H1 (cell line): ENCODE results near the gene ZNF609. TPM values are rescaled to one million over a fixed set of nuclear protein-coding genes. Genes with fewer than 3 reads are reported as not detected.
A peak's percentile ranks its signal among the peaks of the same experiment; 100 is the strongest.

ENCODE experiments used
- CTCF ChIA-PET: fragments of 300-600 bp; sonication (Branson Sonifier 250); formaldehyde crosslinking; loops from one replicate; lab custom pipeline; 2021; ENCODE audit not compliant: partially characterized antibody; lab: Charles Lee
- POLR2A ChIA-PET: fragments of 300-600 bp; sonication (Branson Sonifier 250); formaldehyde crosslinking; loops from one replicate; lab custom pipeline; 2021; ENCODE audit warnings: inconsistent platforms; ENCODE audit not compliant: partially characterized antibody; lab: Charles Lee
- DNase-seq, 2 experiments: peaks; one replicate each; pipeline versions ENCODE4 v3.0.0 to v3.0.0-alpha.2; 2010 to 2022; ENCODE audit warnings: low spot score in 2 of 2, low read depth in 1 of 2, mixed read lengths in 1 of 2
- FAIRE-seq: peaks from 2 replicates; lab custom pipeline; 2011; peaks lifted over from hg19 to GRCh38; lab: Jason Lieb, UNC
- H2AFZ ChIP-seq: 2 replicates; pipeline ENCODE4 v1.8.1; 2012; ENCODE audit warnings: low read length, inconsistent platforms
- H2AK5ac ChIP-seq: 2 replicates; pipeline ENCODE4 v1.6.1; 2013; ENCODE audit warnings: low read depth, low read length
- H2BK120ac ChIP-seq: replicated peaks from 2 replicates; pipeline ENCODE3; 2013; ENCODE audit warnings: low read depth, low read length, inconsistent platforms
- H2BK12ac ChIP-seq: 2 replicates; pipeline ENCODE4 v1.6.1; 2013; ENCODE audit warnings: low read depth, low read length
- H2BK15ac ChIP-seq: 2 replicates; pipeline ENCODE4 v1.6.1; 2013; ENCODE audit warnings: low read length
- H2BK20ac ChIP-seq: 2 replicates; pipeline ENCODE4 v1.6.1; 2013; ENCODE audit warnings: low read length
- H2BK5ac ChIP-seq: 2 replicates; pipeline ENCODE4 v1.6.1; 2013; ENCODE audit warnings: low read depth, low read length
- H3K14ac ChIP-seq: 2 replicates; pipeline ENCODE4 v1.6.1; 2013; ENCODE audit warnings: inconsistent platforms; ENCODE audit not compliant: insufficient read length
- H3K18ac ChIP-seq: 2 replicates; pipeline ENCODE4 v1.6.1; 2013; ENCODE audit warnings: low read length; ENCODE audit errors: extremely low read depth
- H3K23ac ChIP-seq: 2 replicates; pipeline ENCODE4 v1.6.1; 2013; ENCODE audit warnings: inconsistent platforms; ENCODE audit not compliant: insufficient read length
- H3K23me2 ChIP-seq: 2 replicates; pipeline ENCODE4 v1.6.1; 2013; ENCODE audit warnings: low read depth, low read length
- H3K27ac ChIP-seq: 2 replicates; pipeline ENCODE4 v1.6.1; 2011; ENCODE audit warnings: low read depth, low read length, inconsistent platforms
- H3K27me3 ChIP-seq, 4 experiments: replicated peaks in 1 of 4; 1 replicate in 1 of 4; 2 replicates in 3 of 4; pipeline versions ENCODE4 v1.6.1 to v1.8.1; 2011 to 2013; ENCODE audit warnings: low read length in 3 of 4, mild to moderate bottlenecking in 3 of 4, inconsistent platforms in 2 of 4, mixed read lengths in 2 of 4, moderate library complexity in 1 of 4; ENCODE audit not compliant: control insufficient read depth in 3 of 4, insufficient read depth in 3 of 4; ENCODE audit errors: extremely low read depth in 1 of 4
- H3K36me3 ChIP-seq, 4 experiments: 2 replicates each; pipeline versions ENCODE4 v1.6.1 to v1.8.1; 2011 to 2013; ENCODE audit warnings: mild to moderate bottlenecking in 4 of 4, low read length in 3 of 4, moderate library complexity in 2 of 4, control low read depth in 1 of 4, inconsistent platforms in 1 of 4; ENCODE audit not compliant: insufficient read depth in 4 of 4, control insufficient read depth in 2 of 4
- H3K4ac ChIP-seq: replicated peaks from 2 replicates; pipeline ENCODE3; 2013; ENCODE audit warnings: low read length, low read depth, mixed read lengths, inconsistent platforms; ENCODE audit not compliant: insufficient read length
- H3K4me1 ChIP-seq, 4 experiments: replicated peaks in 1 of 4; 1 replicate in 1 of 4; 2 replicates in 3 of 4; pipeline versions ENCODE4 v1.6.1 to v1.8.1; 2011 to 2013; ENCODE audit warnings: low read length in 3 of 4, inconsistent platforms in 2 of 4, mixed read lengths in 1 of 4; ENCODE audit not compliant: insufficient read depth in 4 of 4, control insufficient read depth in 3 of 4
- H3K4me2 ChIP-seq, 2 experiments: 2 replicates each; pipeline versions ENCODE4 v1.6.1 to v1.8.1; 2011 to 2013; ENCODE audit warnings: low read depth in 2 of 2, low read length in 2 of 2, control low read depth in 1 of 2, inconsistent platforms in 1 of 2, mild to moderate bottlenecking in 1 of 2; ENCODE audit not compliant: insufficient read depth in 1 of 2
- H3K4me3 ChIP-seq, 4 experiments: fragments of 200-600, 300-600 bp in 1 of 4; sonication (generic), shearing (Covaris generic), sonication (Bioruptor Twin) in 1 of 4; 2 replicates each; pipeline versions ENCODE4 v1.5.1 to v1.8.1; 2011 to 2016; ENCODE audit warnings: low read length in 4 of 4, low read depth in 3 of 4, control low read depth in 2 of 4, inconsistent platforms in 2 of 4, mild to moderate bottlenecking in 2 of 4, mixed read lengths in 1 of 4, moderate library complexity in 1 of 4; ENCODE audit not compliant: insufficient read depth in 2 of 4; ENCODE audit errors: extremely low read depth in 1 of 4
- H3K56ac ChIP-seq: replicated peaks from 2 replicates; pipeline ENCODE3; 2013; ENCODE audit warnings: low read depth, mild to moderate bottlenecking, mixed read lengths, low read length, inconsistent platforms; ENCODE audit not compliant: insufficient read length
- H3K79me1 ChIP-seq: 2 replicates; pipeline ENCODE4 v1.6.1; 2013; ENCODE audit warnings: low read depth, low read length, control low read depth
- H3K79me2 ChIP-seq, 2 experiments: 2 replicates each; pipeline versions ENCODE4 v1.6.1 to v1.8.1; 2012 to 2013; ENCODE audit warnings: low read length in 2 of 2, mild to moderate bottlenecking in 2 of 2, inconsistent platforms in 1 of 2; ENCODE audit not compliant: insufficient read depth in 2 of 2, control insufficient read depth in 1 of 2
- H3K9ac ChIP-seq, 4 experiments: replicated peaks in 1 of 4; 1 replicate in 1 of 4; 2 replicates in 3 of 4; pipeline versions ENCODE4 v1.6.1 to v1.8.1; 2011 to 2013; ENCODE audit warnings: low read depth in 3 of 4, low read length in 3 of 4, control low read depth in 2 of 4, mild to moderate bottlenecking in 2 of 4, moderate library complexity in 2 of 4, inconsistent platforms in 1 of 4; ENCODE audit errors: extremely low read depth in 1 of 4
- H3K9me3 ChIP-seq, 2 experiments: 2 replicates each; pipeline versions ENCODE4 v1.6.1 to v1.8.1; 2012 to 2013; ENCODE audit warnings: mild to moderate bottlenecking in 2 of 2, moderate library complexity in 2 of 2, control low read depth in 1 of 2, inconsistent platforms in 1 of 2, low read depth in 1 of 2, low read length in 1 of 2, mixed read lengths in 1 of 2; ENCODE audit not compliant: insufficient read depth in 2 of 2
- H4K20me1 ChIP-seq, 2 experiments: replicated peaks in 1 of 2; 2 replicates each; pipeline versions ENCODE3 to v1.8.1; 2011 to 2013; ENCODE audit warnings: inconsistent platforms in 2 of 2, low read length in 2 of 2, mild to moderate bottlenecking in 1 of 2; ENCODE audit not compliant: insufficient read depth in 2 of 2, control insufficient read depth in 1 of 2
- H4K5ac ChIP-seq: 2 replicates; pipeline ENCODE4 v1.6.1; 2013; ENCODE audit warnings: low read length, low read depth, mixed read lengths, inconsistent platforms; ENCODE audit not compliant: insufficient read length
- H4K8ac ChIP-seq: 2 replicates; pipeline ENCODE4 v1.8.0; 2013; ENCODE audit warnings: mild to moderate bottlenecking, moderate library complexity, low read length, inconsistent platforms; ENCODE audit not compliant: insufficient read depth; ENCODE audit errors: extremely low read depth
- H4K91ac ChIP-seq: replicated peaks from 2 replicates; pipeline ENCODE3; 2013; ENCODE audit warnings: low read length, mixed read lengths, inconsistent platforms; ENCODE audit not compliant: insufficient read length
- HDAC6 ChIP-seq: IDR thresholded peaks from one replicate; pipeline ENCODE4 v1.7.1; 2012; ENCODE audit warnings: low read depth, mild to moderate bottlenecking, inconsistent platforms, low read length, moderate library complexity
- MAX ChIP-seq: IDR thresholded peaks from 2 replicates; pipeline ENCODE4 v1.6.1; 2012; ENCODE audit warnings: inconsistent platforms
- WGBS, 2 experiments: shearing (Covaris generic) in 1 of 2; methylation state at CpG; one replicate each; pipeline versions ENCODE4 v1.1.6 to v1.1.7; 2013 to 2015; ENCODE audit warnings: low lambda C conversion rate in 2 of 2, mixed read lengths in 2 of 2, inconsistent platforms in 1 of 2, low coverage in 1 of 2, missing lambda C conversion rate in 1 of 2; ENCODE audit not compliant: insufficient replicate concordance in 2 of 2, insufficient coverage in 1 of 2, insufficient read length in 1 of 2; ENCODE audit errors: extremely low coverage in 1 of 2, missing lambda C conversion rate in 1 of 2; 5-methylcytosine and 5-hydroxymethylcytosine counted together
- polyA plus RNA-seq, 7 experiments: library from polyadenylated mRNA; depleted of rRNA in 3 of 7; stranded (reverse) in 5 of 7; unstranded in 2 of 7; fragments of >200 nt in 5 of 7; fragments of 200-250 nt in 2 of 7; gene quantifications; 1 replicate in 5 of 7; 2 replicates in 1 of 7; 4 replicates in 1 of 7; pipeline versions ENCODE4 v1.2.1 to v1.2.3, GENCODE V29; 2011 to 2013; ENCODE audit warnings: missing spikeins in 2 of 7, mixed read lengths in 2 of 7
- total RNA-seq: library from RNA; stranded (reverse); fragmentation: NEBNext Ultra II Directional; extraction: Animal tissue kit (Norgen Biotek cat#: 25700); gene quantifications from 2 replicates; pipeline ENCODE4 v1.2.1, GENCODE V29; 2021
- TF ChIP-seq, protein P1 (sequence below): IDR thresholded peaks from 2 replicates; pipeline ENCODE4 v1.6.1; 2012; ENCODE audit warnings: inconsistent platforms

The ZNF609 gene
- total and polyA plus RNA-seq, 2 of the 8 experiments (the other 6 are each of a cell fraction or from before 2014, with no cell fraction given): 15.5 to 47.8 TPM

DNA sequence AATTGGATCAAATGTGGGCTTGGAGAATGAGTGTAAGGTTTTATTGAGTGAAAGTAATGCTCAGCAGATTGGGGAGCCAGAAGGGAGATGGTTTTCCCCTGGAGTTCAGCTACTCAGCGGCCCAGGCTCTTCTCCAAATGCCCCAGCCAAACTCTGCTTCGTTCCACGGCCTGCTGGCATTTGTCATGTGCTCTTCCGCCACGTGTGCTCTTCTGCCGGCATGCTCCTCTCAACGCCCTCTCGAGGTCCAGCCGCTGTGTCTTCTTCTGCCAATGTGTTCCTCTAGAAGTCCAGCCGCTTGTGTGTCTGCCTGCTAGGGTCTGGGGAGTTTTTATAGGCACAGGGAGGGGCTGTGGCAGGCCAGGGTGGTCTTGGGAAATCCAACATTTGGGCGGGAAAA lies 158.2 kb downstream of the ZNF609 start:
- no peak overlapping the region for H4K91ac ChIP-seq
- no peak overlapping the region for H3K9ac ChIP-seq
- H3K79me1 ChIP-seq: peaks cover 2% of the 10 kb centered on the region; the same call in 1 of the 2 replicates
- H2BK120ac ChIP-seq: no peak overlapping the region
- H3K4me1 ChIP-seq: peaks cover 0 to 11% (median 6%) of the 10 kb centered on the region in 4 experiments; a peak in 5 of 7 replicates
- H2BK20ac ChIP-seq: no peak overlapping the region
- H3K14ac ChIP-seq: no peak overlapping the region
- CTCF ChIA-PET: interaction anchor here (0.8 to 3.4 kb wide), 3 partner anchors 30 to 62 kb away, joined by 3 to 14 read pairs (median 4); no protein-coding TSS in a partner anchor
- no peak overlapping the region for H2BK15ac ChIP-seq
- no peak overlapping the region for H3K56ac ChIP-seq
- H3K23me2 ChIP-seq: no peaks in the 10 kb centered on the region
- TF ChIP-seq, protein P1, sequence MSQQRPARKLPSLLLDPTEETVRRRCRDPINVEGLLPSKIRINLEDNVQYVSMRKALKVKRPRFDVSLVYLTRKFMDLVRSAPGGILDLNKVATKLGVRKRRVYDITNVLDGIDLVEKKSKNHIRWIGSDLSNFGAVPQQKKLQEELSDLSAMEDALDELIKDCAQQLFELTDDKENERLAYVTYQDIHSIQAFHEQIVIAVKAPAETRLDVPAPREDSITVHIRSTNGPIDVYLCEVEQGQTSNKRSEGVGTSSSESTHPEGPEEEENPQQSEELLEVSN: peak; percentile 87
- TF ChIP-seq HDAC6 (no peak), MAX (peak; percentile 75)
- H3K9me3 ChIP-seq: no peaks in the 10 kb centered on the region
- no peak overlapping the region for H2AFZ ChIP-seq
- peaks cover 7 to 12% of the 10 kb centered on the region in 2 experiments for H4K20me1 ChIP-seq
- 0 out of 2 replicates have a peak overlapping the region, but pooled peaks have one; percentile 88 for H2BK12ac ChIP-seq
- no peak overlapping the region for H3K4me3 ChIP-seq
- no peak overlapping the region for H3K4ac ChIP-seq
- peak overlapping the region; percentile 65; the same call in 1 of the 2 replicates for H2AK5ac ChIP-seq
- H3K4me2 ChIP-seq: no peak overlapping the region
- no peak overlapping the region for H3K27ac ChIP-seq
- peaks cover 0 to 61% of the 10 kb centered on the region in 2 experiments; a peak in 2 of 4 replicates for H3K79me2 ChIP-seq
- H3K36me3 ChIP-seq: peaks cover 0 to 9% (median 2%) of the 10 kb centered on the region in 4 experiments; a peak in 3 of 8 replicates
- no peak overlapping the region for H2BK5ac ChIP-seq
- FAIRE-seq (no peak), DNase-seq (no peak)
- H3K27me3 ChIP-seq: no peaks in the 10 kb centered on the region
- no peak overlapping the region for H3K23ac ChIP-seq
- 88% methylated on average over 11 of the region's 11 CpGs; no CpG with 5 or more reads in 1 of the 2 experiments for WGBS, 2 experiments
- POLR2A ChIA-PET: interaction anchor here (0.6 to 1.1 kb wide), 4 partner anchors 15 to 138 kb away, joined by 3 read pairs; no protein-coding TSS in a partner anchor
- H4K5ac ChIP-seq: no peak overlapping the region
- H4K8ac ChIP-seq: no peak overlapping the region
- no peak overlapping the region; the same call in 1 of the 2 replicates for H3K18ac ChIP-seq
